ENCODE results near the gene CNTNAP5.

The CNTNAP5 gene

GRCh38 chr2:124913868-124914267 lies 888.8 kb downstream of the CNTNAP5 start:
- H3K4me1 Mint-ChIP-seq (ENCODE audit: low read depth) = no peaks in the 10 kb centered on the region
- no peaks in the 10 kb centered on the region for H3K36me3 Mint-ChIP-seq (ENCODE audit: low read depth)
- H3K9me3 Mint-ChIP-seq = peaks cover 6% of the 10 kb centered on the region
- no peak overlapping the region for H3K27ac Mint-ChIP-seq
- H3K27me3 Mint-ChIP-seq = no peaks in the 10 kb centered on the region
- no peak overlapping the region for H3K4me3 Mint-ChIP-seq

GRCh38 chr2:124915567-124915966 lies 890.5 kb downstream of the CNTNAP5 start:
- H3K27ac Mint-ChIP-seq = no peak overlapping the region
- no peaks in the 10 kb centered on the region for H3K36me3 Mint-ChIP-seq (ENCODE audit: low read depth)
- H3K9me3 Mint-ChIP-seq = peaks cover 6% of the 10 kb centered on the region
- H3K4me3 Mint-ChIP-seq = no peak overlapping the region
- H3K4me1 Mint-ChIP-seq (ENCODE audit: low read depth) = no peaks in the 10 kb centered on the region
- no peaks in the 10 kb centered on the region for H3K27me3 Mint-ChIP-seq

- no peaks in the 10 kb centered on the region for H3K27me3 Mint-ChIP-seq
- H3K4me1 Mint-ChIP-seq (ENCODE audit: low read depth) = no peaks in the 10 kb centered on the region
- H3K4me3 Mint-ChIP-seq = no peak overlapping the region
- H3K36me3 Mint-ChIP-seq (ENCODE audit: low read depth) = no peaks in the 10 kb centered on the region
- no peak overlapping the region for H3K27ac Mint-ChIP-seq
- peaks cover 18% of the 10 kb centered on the region for H3K9me3 Mint-ChIP-seq
Observed at GRCh38 chr2:124919296-124919695, 894.2 kb downstream of the CNTNAP5 start.

GRCh38 chr2:124920448-124920847 lies 895.4 kb downstream of the CNTNAP5 start:
- no peaks in the 10 kb centered on the region for H3K36me3 Mint-ChIP-seq (ENCODE audit: low read depth)
- no peaks in the 10 kb centered on the region for H3K4me1 Mint-ChIP-seq (ENCODE audit: low read depth)
- no peak overlapping the region for H3K4me3 Mint-ChIP-seq
- H3K9me3 Mint-ChIP-seq = peaks cover 18% of the 10 kb centered on the region
- no peaks in the 10 kb centered on the region for H3K27me3 Mint-ChIP-seq
- no peak overlapping the region for H3K27ac Mint-ChIP-seq

- Mint-ChIP-seq H3K27ac (no peak overlapping the region), H3K9me3 (peaks cover 18% of the 10 kb centered on the region), H3K4me1 (ENCODE audit: low read depth) (no peaks in the 10 kb centered on the region), H3K4me3 (no peak overlapping the region), H3K36me3 (ENCODE audit: low read depth) (no peaks in the 10 kb centered on the region), H3K27me3 (no peaks in the 10 kb centered on the region)
Observed at GRCh38 chr2:124921191-124921590, 896.1 kb downstream of the CNTNAP5 start.

- Mint-ChIP-seq H3K4me3 (no peak overlapping the region), H3K36me3 (ENCODE audit: low read depth) (no peaks in the 10 kb centered on the region), H3K4me1 (ENCODE audit: low read depth) (no peaks in the 10 kb centered on the region), H3K27me3 (no peaks in the 10 kb centered on the region), H3K27ac (no peak overlapping the region), H3K9me3 (peaks cover 21% of the 10 kb centered on the region)
Observed at GRCh38 chr2:124923097-124923496, 898.0 kb downstream of the CNTNAP5 start.

GRCh38 chr2:124933883-124934282 lies 908.8 kb downstream of the CNTNAP5 start:
- Mint-ChIP-seq H3K36me3 (ENCODE audit: low read depth) (no peaks in the 10 kb centered on the region), H3K27me3 (no peaks in the 10 kb centered on the region), H3K9me3 (peaks cover 5% of the 10 kb centered on the region), H3K4me1 (ENCODE audit: low read depth) (no peaks in the 10 kb centered on the region), H3K4me3 (no peak overlapping the region), H3K27ac (no peak overlapping the region)

- no peaks in the 10 kb centered on the region for H3K4me1 Mint-ChIP-seq (ENCODE audit: low read depth)
- no peak overlapping the region for H3K27ac Mint-ChIP-seq
- no peaks in the 10 kb centered on the region for H3K36me3 Mint-ChIP-seq (ENCODE audit: low read depth)
- peaks cover 11% of the 10 kb centered on the region for H3K9me3 Mint-ChIP-seq
- H3K27me3 Mint-ChIP-seq = no peaks in the 10 kb centered on the region
- no peak overlapping the region for H3K4me3 Mint-ChIP-seq
Observed at GRCh38 chr2:124953921-124954320, 928.8 kb downstream of the CNTNAP5 start.

- Mint-ChIP-seq H3K27me3 (no peaks in the 10 kb centered on the region), H3K36me3 (ENCODE audit: low read depth) (no peaks in the 10 kb centered on the region), H3K4me3 (no peak overlapping the region), H3K4me1 (ENCODE audit: low read depth) (no peaks in the 10 kb centered on the region), H3K9me3 (no peaks in the 10 kb centered on the region), H3K27ac (no peak overlapping the region)
Observed at GRCh38 chr2:124959581-124959980, 934.5 kb downstream of the CNTNAP5 start.

- no peaks in the 10 kb centered on the region for H3K27me3 Mint-ChIP-seq
- H3K36me3 Mint-ChIP-seq (ENCODE audit: low read depth) = no peaks in the 10 kb centered on the region
- H3K27ac Mint-ChIP-seq = no peak overlapping the region
- no peaks in the 10 kb centered on the region for H3K9me3 Mint-ChIP-seq
- no peaks in the 10 kb centered on the region for H3K4me1 Mint-ChIP-seq (ENCODE audit: low read depth)
- H3K4me3 Mint-ChIP-seq = no peak overlapping the region
Observed at GRCh38 chr2:124961132-124961531, 936.0 kb downstream of the CNTNAP5 start.
